Uterus (tissue), 2 donors: ENCODE data around the gene HTT-AS.

Source experiments
- CTCF ChIP-seq, 4 experiments: fragments of 200-600 bp in 2 of 4; fragments of 450-650 bp in 2 of 4; sonication (generic) in 2 of 4; IDR thresholded peaks; one replicate each; pipeline ENCODE4 v1.5.1; 2016 to 2019; ENCODE audit warnings: antibody characterized with exemption in 4 of 4, mild to moderate bottlenecking in 2 of 4, moderate library complexity in 1 of 4
- POLR2A ChIP-seq, 2 donors: fragments of 450-650 bp; IDR thresholded peaks; one replicate each; pipeline ENCODE4 v1.6.1; 2016; ENCODE audit warnings: antibody characterized with exemption in 2 of 2, mild to moderate bottlenecking in 1 of 2, moderate library complexity in 1 of 2

DNA sequence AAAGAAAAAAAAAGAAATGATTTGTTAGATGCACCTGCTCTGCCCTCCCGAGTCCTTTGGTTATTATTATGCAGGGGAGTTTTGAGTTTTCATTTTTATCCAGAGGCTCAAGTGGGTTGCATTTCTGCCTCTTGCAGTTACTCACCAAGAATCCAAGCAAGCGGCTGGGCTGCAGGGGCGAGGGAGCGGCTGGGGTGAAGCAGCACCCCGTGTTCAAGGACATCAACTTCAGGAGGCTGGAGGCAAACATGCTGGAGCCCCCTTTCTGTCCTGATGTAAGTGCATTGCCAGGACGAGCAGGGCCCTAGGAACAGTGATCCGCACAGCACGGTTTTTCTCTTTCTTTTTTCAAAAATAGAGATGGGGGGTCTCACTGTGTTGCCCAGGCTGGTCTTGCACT is 39.1 kb downstream of the HTT-AS start:
- no peak for TF ChIP-seq CTCF (IDR thresholded peaks at IDR 0.05)
- TF ChIP-seq POLR2A (IDR thresholded peaks at IDR 0.05) = no peak
